ENCODE measurements around the gene BLTP2. TPM values are rescaled to one million over a fixed set of nuclear protein-coding genes. Genes with fewer than 3 reads are reported as not detected.

BLTP2 gene
- total and polyA plus RNA-seq, 7 donors, result 23.6 to 100 (median 71.0) TPM

GRCh38 chr17:28599311-28600184 is 45.4 kb downstream of the BLTP2 start:
- H3K4me1 ChIP-seq, result no peaks in the 10 kb centered on the region
- no peaks in the 10 kb centered on the region for H3K9me3 ChIP-seq
- peak overlapping the region; percentile 87 for H3K27ac ChIP-seq
- ATAC-seq (peak; percentile 67 to 78 (median 73)), DNase-seq (peak; percentile 66 to 73)
- no peak for TF ChIP-seq CTCF (IDR thresholded peaks at IDR 0.05)
- intact Hi-C loops (cut with DNase I), result loop anchor here in 1 of 2 donors (5.0 kb wide), 1 partner anchor 102 kb away; no protein-coding TSS in a partner anchor
- H3K4me3 ChIP-seq, result peak overlapping the region; percentile 81
- no peaks in the 10 kb centered on the region for H3K27me3 ChIP-seq (ENCODE audit: insufficient read depth in 3 of 3, low read length in 2 of 3)
- H3K36me3 ChIP-seq (ENCODE audit: insufficient read depth in 1 of 2, low read depth in 1 of 2), result no peaks in the 10 kb centered on the region
- 9 to 11% (median 11%) methylated on average over 40 of the region's 40 CpGs for WGBS, 3 donors

- Histone ChIP-seq H3K27ac (peak within 1 kb of the TSS; percentile 87), H3K4me1 (no peaks in the 10 kb centered on the region), H3K9me3 (no peaks in the 10 kb centered on the region), H3K36me3 (ENCODE audit: insufficient read depth in 1 of 2, low read depth in 1 of 2) (no peaks in the 10 kb centered on the region), H3K4me3 (peak within 1 kb of the TSS; percentile 81), H3K27me3 (ENCODE audit: insufficient read depth in 3 of 3, low read length in 2 of 3) (no peaks in the 10 kb centered on the region)
- no peak for TF ChIP-seq CTCF (IDR thresholded peaks at IDR 0.05)
- intact Hi-C loops (cut with DNase I), result loop anchor here in 1 of 2 donors (5.0 kb wide), 1 partner anchor 102 kb away; no protein-coding TSS in a partner anchor
- peak; percentile 90 to 95 for DNase-seq
- ATAC-seq, result peak; percentile 97 to 99 (median 98)
- 0 to 1% (median 1%) methylated on average over 34 to 44 of the region's 44 CpGs for WGBS, 3 donors
Observed at GRCh38 chr17:28598799-28599310, 46.1 kb downstream of the BLTP2 start, which contains the start of gene SPAG5. SPAG5 (minus strand) TSS chr17:28599025; CDS start chr17:28598946, 79 bp downstream.

GRCh38 chr17:28598389-28598788 is 46.6 kb downstream of the BLTP2 start:
- ATAC-seq, result no peak
- WGBS, 3 donors, result 5 to 6% (median 5%) methylated on average over 17 of the region's 17 CpGs
- no peak overlapping the region for H3K27ac ChIP-seq

More at GRCh38 chr17:28598389-28598788, 46.6 kb downstream of the BLTP2 start:
- TF ChIP-seq CTCF (IDR thresholded peaks at IDR 0.05), result no peak
- no peaks in the 10 kb centered on the region for H3K36me3 ChIP-seq (ENCODE audit: insufficient read depth in 1 of 2, low read depth in 1 of 2)
- H3K4me3 ChIP-seq, result peak overlapping the region; percentile 81
- DNase-seq, result no peak
- no peaks in the 10 kb centered on the region for H3K9me3 ChIP-seq
- intact Hi-C loops (cut with DNase I), result loop anchor here in 1 of 2 donors (5.0 kb wide), 1 partner anchor 101 kb away; no protein-coding TSS in a partner anchor
- H3K27me3 ChIP-seq (ENCODE audit: insufficient read depth in 3 of 3, low read length in 2 of 3), result no peaks in the 10 kb centered on the region
- H3K4me1 ChIP-seq, result no peaks in the 10 kb centered on the region

Measured in psoas muscle (tissue), 8 donors.